Measurements from ENCODE around the gene KDM4C. TPM values are rescaled to one million over a fixed set of nuclear protein-coding genes. Genes with fewer than 3 reads are reported as not detected.
"Not testable (repeated sequence)": the region's sequence is repeated elsewhere in the genome, so short reads cannot be mapped to it uniquely, and the experiment has no call there.

The KDM4C gene
- total RNA-seq, 1 donor from 2014 or later = 18.2 TPM

GRCh38 chr9:6765396-6765795 is 7.6 kb downstream of the KDM4C start:
- no peaks in the 10 kb centered on the region for H3K9me3 ChIP-seq (ENCODE audit: insufficient read depth, low read depth, low read length)
- H3K27me3 ChIP-seq (ENCODE audit: insufficient read depth, low read length) = no peaks in the 10 kb centered on the region
- no peak overlapping the region for H3K4me2 ChIP-seq (ENCODE audit: low read length)
- TF ChIP-seq EZH2 (IDR thresholded peaks at IDR 0.05; ENCODE audit: insufficient read depth, low read length) (no peak), CTCF (IDR thresholded peaks at IDR 0.05; ENCODE audit: insufficient read depth, low read depth, low read length) (no peak)
- H3K4me1 ChIP-seq (ENCODE audit: insufficient read depth, low read length) = no peaks in the 10 kb centered on the region
- H3K79me2 ChIP-seq (ENCODE audit: insufficient read depth, low read length) = peaks cover 61% of the 10 kb centered on the region
- no peak overlapping the region for H3K4me3 Mint-ChIP-seq (ENCODE audit: unreplicated experiment)
- no peak overlapping the region for H3K27ac Mint-ChIP-seq (ENCODE audit: unreplicated experiment)
- H3K4me1 Mint-ChIP-seq (ENCODE audit: low read depth, unreplicated experiment) = peaks cover 8% of the 10 kb centered on the region
- H3K27ac ChIP-seq (ENCODE audit: low read depth, low read length) = no peak overlapping the region
- no peaks in the 10 kb centered on the region for H3K9me3 Mint-ChIP-seq (ENCODE audit: unreplicated experiment)
- no peak overlapping the region for H3K4me3 ChIP-seq (ENCODE audit: insufficient read depth, low read depth, low read length)
- FAIRE-seq = no peak
- H3K36me3 Mint-ChIP-seq (ENCODE audit: low read depth, unreplicated experiment) = no peaks in the 10 kb centered on the region
- no peaks in the 10 kb centered on the region for H3K36me3 ChIP-seq (ENCODE audit: insufficient read depth, low read length)
- peaks cover 54% of the 10 kb centered on the region for H4K20me1 ChIP-seq (ENCODE audit: insufficient read depth, low read length)
- no peak overlapping the region for H2AFZ ChIP-seq (ENCODE audit: low read depth, low read length)
- H3K27me3 Mint-ChIP-seq (ENCODE audit: low read depth, unreplicated experiment) = no peaks in the 10 kb centered on the region
- no peak overlapping the region for H3K9ac ChIP-seq (ENCODE audit: low read length)
- no peak for DNase-seq (ENCODE audit: low read depth)

- Mint-ChIP-seq H3K27ac (ENCODE audit: unreplicated experiment) (no peak overlapping the region), H3K4me1 (ENCODE audit: low read depth, unreplicated experiment) (peaks cover 8% of the 10 kb centered on the region), H3K4me3 (ENCODE audit: unreplicated experiment) (no peak overlapping the region), H3K9me3 (ENCODE audit: unreplicated experiment) (no peaks in the 10 kb centered on the region), H3K27me3 (ENCODE audit: low read depth, unreplicated experiment) (no peaks in the 10 kb centered on the region), H3K36me3 (ENCODE audit: low read depth, unreplicated experiment) (no peaks in the 10 kb centered on the region)
- Histone ChIP-seq H3K4me3 (ENCODE audit: insufficient read depth, low read depth, low read length) (no peak overlapping the region), H2AFZ (ENCODE audit: low read depth, low read length) (no peak overlapping the region), H3K4me1 (ENCODE audit: insufficient read depth, low read length) (no peaks in the 10 kb centered on the region), H4K20me1 (ENCODE audit: insufficient read depth, low read length) (peaks cover 49% of the 10 kb centered on the region), H3K4me2 (ENCODE audit: low read length) (no peak overlapping the region), H3K27me3 (ENCODE audit: insufficient read depth, low read length) (no peaks in the 10 kb centered on the region), H3K27ac (ENCODE audit: low read depth, low read length) (no peak overlapping the region), H3K36me3 (ENCODE audit: insufficient read depth, low read length) (no peaks in the 10 kb centered on the region), H3K9ac (ENCODE audit: low read length) (no peak overlapping the region), H3K79me2 (ENCODE audit: insufficient read depth, low read length) (peaks cover 56% of the 10 kb centered on the region), H3K9me3 (ENCODE audit: insufficient read depth, low read depth, low read length) (no peaks in the 10 kb centered on the region)
- no peak for TF ChIP-seq CTCF (IDR thresholded peaks at IDR 0.05; ENCODE audit: insufficient read depth, low read depth, low read length)
- no peak for TF ChIP-seq EZH2 (IDR thresholded peaks at IDR 0.05; ENCODE audit: insufficient read depth, low read length)
- DNase-seq (ENCODE audit: low read depth) = no peak
- peak; percentile 43 for FAIRE-seq
Observed at GRCh38 chr9:6766606-6767005, 8.8 kb downstream of the KDM4C start.

- H3K4me1 Mint-ChIP-seq (ENCODE audit: low read depth, unreplicated experiment); H3K9me3 Mint-ChIP-seq (ENCODE audit: unreplicated experiment); H3K4me3 ChIP-seq (ENCODE audit: insufficient read depth, low read depth, low read length); H3K9ac ChIP-seq (ENCODE audit: low read length); H3K4me1 ChIP-seq (ENCODE audit: insufficient read depth, low read length); H3K9me3 ChIP-seq (ENCODE audit: insufficient read depth, low read depth, low read length); H3K36me3 ChIP-seq (ENCODE audit: insufficient read depth, low read length); H3K36me3 Mint-ChIP-seq (ENCODE audit: low read depth, unreplicated experiment); H3K4me3 Mint-ChIP-seq (ENCODE audit: unreplicated experiment); H3K27me3 ChIP-seq (ENCODE audit: insufficient read depth, low read length); H2AFZ ChIP-seq (ENCODE audit: low read depth, low read length); DNase-seq (ENCODE audit: low read depth); H3K4me2 ChIP-seq (ENCODE audit: low read length); H3K27ac ChIP-seq (ENCODE audit: low read depth, low read length); FAIRE-seq; H3K27ac Mint-ChIP-seq (ENCODE audit: unreplicated experiment); H3K27me3 Mint-ChIP-seq (ENCODE audit: low read depth, unreplicated experiment): not testable (repeated sequence)
- Histone ChIP-seq H3K79me2 (ENCODE audit: insufficient read depth, low read length) (peaks cover 47% of the 10 kb centered on the region), H4K20me1 (ENCODE audit: insufficient read depth, low read length) (peaks cover 42% of the 10 kb centered on the region)
Observed at GRCh38 chr9:6768587-6768986, 10.8 kb downstream of the KDM4C start.
